GM19463 (cell line): ENCODE results near the gene SOCS7.

Experiments used
- ATAC-seq: cut with Tn5 transposase; IDR thresholded peaks from one replicate; pipeline ENCODE4 v1.9.1; 2021; ENCODE audit warnings: mild to moderate bottlenecking, moderate library complexity; ENCODE audit not compliant: unreplicated experiment

The SOCS7 gene

DNA sequence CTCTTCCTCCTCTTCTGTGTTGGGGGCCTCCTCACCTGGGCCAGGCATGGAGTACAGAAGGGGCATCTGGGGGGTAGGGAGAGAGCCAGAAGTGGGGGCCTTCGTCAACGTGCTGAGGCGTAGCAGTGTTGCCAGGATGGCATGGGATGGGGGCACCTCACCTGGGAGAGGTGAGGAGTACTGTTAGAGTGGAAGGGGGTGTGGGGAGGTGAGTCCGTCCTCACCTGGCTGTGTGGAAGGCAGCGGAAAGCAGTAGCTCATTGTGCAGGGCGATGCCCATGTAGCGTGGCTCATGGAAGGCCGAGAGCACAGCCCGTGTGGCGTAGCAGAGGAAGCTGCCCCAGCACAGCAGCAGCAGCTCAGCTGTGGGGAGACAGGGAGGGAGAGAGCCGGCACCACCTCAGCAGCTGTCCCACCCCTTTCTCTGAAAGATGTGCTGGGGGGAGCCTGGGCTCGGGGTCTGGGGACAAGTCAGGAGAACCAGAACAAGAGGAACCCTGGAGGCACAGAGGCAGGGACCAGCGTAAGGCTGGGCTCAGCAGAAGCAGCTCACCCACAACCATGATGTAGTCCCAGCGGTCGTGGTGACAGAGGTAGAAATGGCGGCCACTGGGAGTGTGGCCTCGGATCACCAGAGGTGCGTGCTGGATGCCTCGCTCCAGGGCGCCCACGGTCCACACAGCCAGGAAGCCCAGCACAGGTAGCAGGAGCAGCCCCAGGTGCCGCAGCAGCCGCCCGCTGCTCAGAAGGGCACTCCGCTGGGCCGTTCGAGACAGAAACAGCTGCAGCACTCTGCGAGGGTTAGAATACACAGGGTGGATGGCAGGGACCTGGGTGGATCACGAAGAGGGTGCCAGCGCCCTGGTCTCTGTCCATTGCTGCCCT, 16.9 kb upstream of the SOCS7 start:
- ATAC-seq, result no peak

DNA sequence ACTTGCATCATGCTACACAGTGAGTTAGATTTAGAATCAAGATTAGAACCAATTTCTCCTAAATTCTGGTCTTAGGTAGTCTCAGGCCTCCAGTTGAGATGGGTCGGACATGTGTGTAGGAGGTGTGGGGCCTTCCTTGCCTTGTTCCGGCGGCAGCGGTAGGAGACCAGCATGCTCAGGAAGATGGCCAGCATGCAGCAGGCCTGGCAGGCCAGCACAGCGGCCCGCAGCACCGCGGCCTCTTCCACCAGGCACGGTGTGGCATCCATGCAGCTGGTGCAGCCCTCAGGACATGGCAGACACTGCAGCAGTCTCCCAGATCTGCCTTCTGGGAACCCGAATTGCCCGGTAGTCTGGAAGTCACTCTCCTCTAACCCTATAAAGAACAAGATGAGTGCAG, 14.8 kb upstream of the SOCS7 start:
- ATAC-seq, result no peak

- no peak for ATAC-seq
These were observed 13.6 kb upstream of the SOCS7 start for GRCh38 chr17:38338053-38338452.

- no peak for ATAC-seq
These were observed 13.1 kb upstream of the SOCS7 start for GRCh38 chr17:38338535-38338934.

DNA sequence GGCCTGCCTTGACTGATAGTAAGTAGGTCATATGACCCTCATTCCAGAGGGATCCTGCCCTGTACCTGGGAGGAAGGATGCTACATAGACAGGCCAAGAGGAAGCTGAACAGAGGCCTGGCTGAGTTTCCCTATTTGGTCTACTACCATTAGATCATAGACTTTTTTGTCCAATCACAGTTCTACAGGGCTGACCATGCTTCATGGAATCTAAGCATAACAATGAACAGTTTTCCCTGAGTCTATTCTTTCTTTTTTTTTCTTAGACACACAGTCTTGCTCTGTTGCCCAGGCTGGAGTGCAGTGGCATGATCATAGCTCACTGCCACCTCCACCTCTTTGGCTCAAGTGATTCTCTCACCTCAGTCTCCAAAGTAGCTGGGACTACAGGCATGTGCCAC, 11.8 kb upstream of the SOCS7 start:
- no peak for ATAC-seq

DNA sequence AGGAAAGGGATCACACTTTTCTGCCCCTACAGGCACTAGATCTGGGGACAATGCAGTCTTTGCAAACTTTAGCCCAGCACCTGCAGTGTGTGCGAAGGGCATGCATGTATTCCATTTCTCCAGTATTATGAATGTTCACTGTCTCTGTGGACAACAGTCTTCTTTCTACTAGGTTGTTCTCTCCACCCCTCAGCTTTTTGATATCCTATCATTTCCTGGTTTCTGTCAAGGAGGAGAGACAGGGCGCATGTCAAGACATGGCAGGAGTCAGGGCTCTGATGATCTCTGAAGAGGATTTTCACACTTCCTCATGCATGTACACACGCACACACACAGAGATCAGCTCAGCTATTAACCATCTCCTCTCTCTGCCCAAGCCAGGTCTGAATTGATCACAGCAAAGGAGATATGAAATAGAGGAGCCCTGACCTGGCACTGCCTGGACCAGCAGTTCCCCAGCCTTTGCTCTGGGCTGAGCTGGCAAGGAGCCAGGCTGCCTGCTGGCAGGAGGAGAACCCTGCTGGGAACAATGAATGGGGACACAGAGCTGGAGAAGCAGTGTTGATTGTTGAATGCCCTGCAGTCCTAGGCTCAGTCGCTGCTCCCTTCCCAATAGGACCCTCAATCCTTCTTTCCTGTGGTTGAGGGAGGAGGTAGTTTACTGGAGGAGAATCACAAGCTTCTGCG, 10.5 kb upstream of the SOCS7 start:
- no peak for ATAC-seq

GRCh38 chr17:38342886-38343607, 8.6 kb upstream of the SOCS7 start:
- no peak for ATAC-seq

- ATAC-seq, result no peak
These were observed 7.8 kb upstream of the SOCS7 start, which contains the start of gene GPR179 for GRCh38 chr17:38343608-38344419. TSS of gene GPR179 (minus strand) at chr17:38343956. CDS start at chr17:38343789, 167 bp downstream.

- no peak for ATAC-seq
These were observed 7.3 kb upstream of the SOCS7 start for GRCh38 chr17:38344420-38344745.

GRCh38 chr17:38345743-38346142, 5.9 kb upstream of the SOCS7 start:
- ATAC-seq, result no peak

DNA sequence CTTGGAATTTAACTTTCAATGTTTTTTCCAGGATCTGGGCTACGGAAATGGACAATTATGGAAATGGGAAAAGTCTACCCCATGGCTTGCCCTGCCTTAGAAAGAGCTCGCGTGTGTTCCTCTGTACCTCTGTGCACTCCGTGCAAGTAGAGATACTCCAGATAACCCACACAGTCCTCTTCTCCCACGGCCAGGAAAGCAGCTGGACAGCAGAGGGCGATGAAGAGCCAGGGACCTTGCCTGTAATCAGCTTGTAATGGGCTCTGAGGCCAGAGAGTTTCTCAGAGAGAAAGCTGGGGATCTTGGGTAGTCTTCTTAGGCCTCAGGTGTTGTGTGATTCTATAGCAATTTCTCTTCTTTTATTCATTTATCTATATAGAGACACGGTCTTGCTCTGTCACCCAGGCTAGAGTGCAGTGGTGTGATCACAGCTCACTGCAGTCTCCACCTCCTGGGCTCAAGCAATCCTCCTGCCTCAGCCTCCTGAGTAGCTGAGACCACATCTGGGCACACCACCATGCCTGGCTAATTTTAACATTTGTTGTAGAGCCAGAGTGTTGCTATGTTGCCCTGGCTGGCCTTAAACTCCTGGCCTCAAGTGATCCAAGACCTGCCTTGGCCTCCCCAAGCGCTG, 2.4 kb upstream of the SOCS7 start:
- ATAC-seq, result no peak

DNA sequence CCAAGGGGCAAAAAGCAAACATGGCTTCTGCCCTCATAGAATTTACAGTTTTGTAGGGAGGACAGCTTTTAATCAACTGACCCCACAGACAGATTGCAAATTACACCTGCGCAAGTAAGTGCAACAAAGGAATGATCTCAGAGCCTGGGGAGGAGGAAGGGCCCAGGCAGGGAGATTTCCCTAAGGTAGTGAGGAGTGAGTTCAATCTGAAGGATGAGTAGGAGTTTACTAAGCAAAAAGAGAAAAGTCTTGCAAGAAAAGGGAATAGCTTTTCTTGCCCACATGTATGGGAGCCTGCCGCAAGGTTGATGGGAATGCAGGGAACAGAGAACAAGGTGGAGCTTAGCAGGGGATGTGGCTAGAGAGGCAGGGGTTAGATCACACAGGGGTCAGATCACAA, 1.6 kb upstream of the SOCS7 start:
- ATAC-seq, result no peak

GRCh38 chr17:38352245-38353085, 821 bp downstream of the SOCS7 start:
- ATAC-seq, result no peak

GRCh38 chr17:38353086-38353604, 1.5 kb downstream of the SOCS7 start:
- ATAC-seq, result no peak

DNA sequence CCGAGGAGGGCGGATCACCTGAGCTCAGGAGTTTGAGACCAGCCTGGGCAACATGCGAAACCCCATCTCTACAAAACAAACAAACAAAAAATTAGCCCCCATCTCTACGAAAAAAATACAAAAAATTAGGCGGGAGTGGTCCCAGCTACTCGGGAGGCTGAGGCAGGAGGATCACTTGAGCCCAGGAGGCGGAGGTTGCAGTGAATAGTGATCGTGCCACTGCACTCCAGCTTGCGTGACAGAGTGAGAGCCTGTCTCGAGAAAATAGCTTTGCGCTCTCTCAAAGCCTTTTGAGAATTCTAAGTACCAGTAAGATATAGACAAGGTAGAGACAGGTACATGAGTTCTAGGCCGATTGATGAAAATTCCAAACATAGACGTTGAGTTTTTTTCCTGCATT, 2.0 kb downstream of the SOCS7 start:
- no peak for ATAC-seq

GRCh38 chr17:38354466-38354865, 2.8 kb downstream of the SOCS7 start:
- no peak for ATAC-seq

DNA sequence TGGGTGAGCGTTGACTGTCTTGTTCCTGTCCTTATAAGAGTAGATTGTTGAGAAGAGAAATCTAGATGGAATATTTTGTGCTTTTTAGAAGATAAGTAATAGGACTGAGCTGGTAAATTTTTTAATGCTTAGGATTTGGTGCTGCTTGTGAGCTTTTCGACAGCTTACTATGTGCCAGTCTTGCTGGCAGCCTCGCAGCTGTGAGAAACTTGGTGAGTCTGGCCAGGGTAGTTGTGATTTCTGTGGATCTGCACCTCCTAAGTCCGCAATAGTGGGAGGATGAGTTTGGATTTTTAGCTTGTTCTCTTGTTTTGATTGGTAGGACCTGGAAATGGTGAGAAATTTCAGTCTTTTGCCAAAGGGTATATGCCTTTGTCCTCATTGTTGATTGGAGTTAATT, 3.6 kb downstream of the SOCS7 start:
- no peak for ATAC-seq

DNA sequence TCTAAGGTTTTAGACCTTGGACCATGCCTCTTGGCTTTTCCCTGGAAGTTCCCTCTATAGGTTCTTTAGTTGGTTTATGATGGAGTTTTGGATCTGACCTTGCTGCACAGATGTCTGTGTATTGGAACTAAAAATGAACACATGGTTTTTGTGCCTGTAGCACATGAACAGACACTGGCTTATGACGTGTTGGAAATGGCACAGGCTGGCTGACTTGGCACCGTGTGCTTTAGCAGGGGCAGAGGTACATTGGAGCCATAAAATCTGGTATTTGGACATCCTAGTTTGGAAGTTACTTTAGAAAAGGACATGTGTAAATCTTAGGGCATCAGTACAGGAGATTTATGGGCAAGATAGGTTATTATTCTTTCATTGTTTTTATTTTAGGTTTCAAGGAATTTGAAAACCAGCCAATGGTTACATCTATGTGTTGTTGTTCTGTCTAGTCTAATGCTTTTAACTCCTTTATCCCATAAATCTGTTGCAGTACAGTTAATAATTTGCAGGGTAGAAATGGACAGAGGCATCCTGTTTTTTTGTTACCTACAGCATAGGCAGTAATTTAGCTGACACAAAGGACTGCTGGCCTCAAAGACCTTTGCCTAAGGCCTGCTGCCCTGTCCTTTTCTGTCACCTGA, 6.0 kb downstream of the SOCS7 start:
- ATAC-seq, result no peak
